H4 (cell line): ENCODE results near the gene KREMEN1. TPM values are rescaled to one million over a fixed set of nuclear protein-coding genes. Genes with fewer than 3 reads are reported as not detected.
"Not testable (repeated sequence)": the region's sequence is repeated elsewhere in the genome, so short reads cannot be mapped to it uniquely, and the experiment has no call there.

Experiments
- DNase-seq: peaks from one replicate; pipeline ENCODE4 v3.0.0-alpha.2; 2015; ENCODE audit warnings: low spot score
- total RNA-seq: library from RNA; depleted of rRNA; stranded (reverse); fragments of >200 nt; shearing (Covaris generic); gene quantifications from 2 replicates; pipeline ENCODE4 v1.2.3, GENCODE V29; 2014; rRNA removed

KREMEN1 gene
- total RNA-seq = 2.6 and 3.9 TPM in 2 replicates

GRCh38 chr22:29072979-29073617 lies at the start of gene KREMEN1:
TSS of gene KREMEN1 (plus strand) at chr22:29073035. CDS start at chr22:29073131, 96 bp downstream.
- DNase-seq = no peak

- no peak for DNase-seq
Observed at GRCh38 chr22:29023172-29023796, 49.6 kb upstream of the KREMEN1 start.

GRCh38 chr22:29026579-29026978 lies 46.3 kb upstream of the KREMEN1 start:
- DNase-seq = no peak

GRCh38 chr22:29028468-29028867 lies 44.4 kb upstream of the KREMEN1 start:
- DNase-seq = no peak

- no peak for DNase-seq
Observed at GRCh38 chr22:29029202-29030000, 43.4 kb upstream of the KREMEN1 start.

GRCh38 chr22:29030016-29030617 lies 42.7 kb upstream of the KREMEN1 start:
- peak; percentile 9 for DNase-seq

GRCh38 chr22:29030618-29031226 lies 42.1 kb upstream of the KREMEN1 start:
- peak; percentile 85 for DNase-seq

- peak; percentile 97 for DNase-seq
Observed at GRCh38 chr22:29031227-29032011, 41.4 kb upstream of the KREMEN1 start.

GRCh38 chr22:29032014-29032475 lies 40.8 kb upstream of the KREMEN1 start:
- no peak for DNase-seq

GRCh38 chr22:29032584-29032983 lies 40.3 kb upstream of the KREMEN1 start:
- peak; percentile 75 for DNase-seq

GRCh38 chr22:29037340-29037932 lies 35.4 kb upstream of the KREMEN1 start:
- DNase-seq = no peak

GRCh38 chr22:29039148-29039547 lies 33.7 kb upstream of the KREMEN1 start:
- no peak for DNase-seq

GRCh38 chr22:29039684-29040083 lies 33.2 kb upstream of the KREMEN1 start:
- DNase-seq = not testable (repeated sequence)

GRCh38 chr22:29040385-29041275 lies 32.2 kb upstream of the KREMEN1 start:
- DNase-seq = peak; percentile 57

- peak; percentile 23 for DNase-seq
Observed at GRCh38 chr22:29041408-29041807, 31.4 kb upstream of the KREMEN1 start.

GRCh38 chr22:29043906-29044575 lies 28.8 kb upstream of the KREMEN1 start:
- DNase-seq = peak; percentile 31

- DNase-seq = peak; percentile 35
Observed at GRCh38 chr22:29044657-29045176, 28.1 kb upstream of the KREMEN1 start.

GRCh38 chr22:29048822-29049654 lies 23.8 kb upstream of the KREMEN1 start:
- DNase-seq = no peak
